CD4-positive, alpha-beta T cell treated with Interleukin-4 for 1 hour (primary cell): ENCODE measurements around the gene CLRN2.
"Not testable (repeated sequence)": the region's sequence is repeated elsewhere in the genome, so short reads cannot be mapped to it uniquely, and the experiment has no call there.

ENCODE experiments used
- DNase-seq, 2 donors: peaks; one replicate each; pipeline ENCODE4 v3.0.0-alpha.2; 2020 to 2022

CLRN2 gene

GRCh38 chr4:17546222-17546621 lies 31.3 kb downstream of the CLRN2 start:
- no peak for DNase-seq

DNA sequence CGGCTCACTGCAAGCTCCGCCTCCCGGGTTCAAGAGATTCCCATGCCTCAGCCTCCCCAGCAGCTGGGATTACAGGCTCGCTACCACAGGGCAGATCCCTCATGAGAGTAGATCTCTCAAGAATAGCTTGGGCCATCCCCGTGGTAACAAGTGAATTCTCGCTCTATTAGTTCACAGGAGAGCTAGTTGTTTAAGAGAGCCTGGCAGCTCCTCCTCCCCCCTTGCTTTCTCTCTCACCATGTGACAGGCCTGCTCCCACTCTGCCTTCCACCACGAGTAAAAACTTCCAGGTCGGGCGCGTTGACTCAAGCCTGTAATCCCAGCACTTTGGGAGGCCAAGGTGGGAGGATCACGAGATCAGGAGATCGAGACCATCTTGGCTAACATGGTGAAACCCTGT lies 31.7 kb downstream of the CLRN2 start:
- no peak for DNase-seq

GRCh38 chr4:17550549-17550948 lies 35.6 kb downstream of the CLRN2 start:
- DNase-seq = no peak

- no peak for DNase-seq
Observed at GRCh38 chr4:17552427-17552826, 37.5 kb downstream of the CLRN2 start.

GRCh38 chr4:17554568-17554967 lies 39.6 kb downstream of the CLRN2 start:
- no peak for DNase-seq

- DNase-seq = no peak
Observed at GRCh38 chr4:17556498-17556897, 41.5 kb downstream of the CLRN2 start.

- DNase-seq = no peak
Observed at GRCh38 chr4:17557880-17558279, 42.9 kb downstream of the CLRN2 start.

GRCh38 chr4:17558941-17559708 lies 44.2 kb downstream of the CLRN2 start:
- no peak for DNase-seq

GRCh38 chr4:17559709-17560048 lies 44.7 kb downstream of the CLRN2 start:
- no peak for DNase-seq

DNA sequence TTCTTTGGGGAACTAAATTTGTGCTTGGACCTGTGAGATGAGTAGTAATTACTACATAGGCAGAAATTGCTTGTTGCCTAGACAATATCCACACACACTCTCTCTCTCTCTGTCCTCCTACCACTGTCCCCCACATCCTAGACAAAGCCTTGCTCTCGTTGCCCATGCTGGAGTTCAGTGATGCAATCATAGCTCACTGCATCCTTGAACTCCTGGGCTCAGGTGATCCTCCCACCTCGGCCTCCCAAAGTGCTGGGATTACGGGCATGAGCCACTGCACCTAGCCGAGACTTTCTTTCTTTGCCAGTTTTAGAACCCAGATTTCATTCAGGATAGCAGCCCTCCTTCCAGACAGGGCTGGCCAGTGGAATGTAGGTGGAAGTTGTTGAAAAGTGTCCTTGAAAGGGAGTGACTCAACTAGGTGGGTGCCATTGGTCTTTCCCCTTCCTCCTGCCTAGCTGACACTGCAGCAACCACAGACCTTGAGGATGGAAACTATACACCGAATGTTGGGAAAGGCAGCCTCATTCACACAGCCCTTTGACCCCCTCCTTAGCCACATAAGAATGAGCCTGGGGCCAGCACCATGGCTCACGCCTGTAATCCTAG lies 45.2 kb downstream of the CLRN2 start:
- DNase-seq = no peak

DNA sequence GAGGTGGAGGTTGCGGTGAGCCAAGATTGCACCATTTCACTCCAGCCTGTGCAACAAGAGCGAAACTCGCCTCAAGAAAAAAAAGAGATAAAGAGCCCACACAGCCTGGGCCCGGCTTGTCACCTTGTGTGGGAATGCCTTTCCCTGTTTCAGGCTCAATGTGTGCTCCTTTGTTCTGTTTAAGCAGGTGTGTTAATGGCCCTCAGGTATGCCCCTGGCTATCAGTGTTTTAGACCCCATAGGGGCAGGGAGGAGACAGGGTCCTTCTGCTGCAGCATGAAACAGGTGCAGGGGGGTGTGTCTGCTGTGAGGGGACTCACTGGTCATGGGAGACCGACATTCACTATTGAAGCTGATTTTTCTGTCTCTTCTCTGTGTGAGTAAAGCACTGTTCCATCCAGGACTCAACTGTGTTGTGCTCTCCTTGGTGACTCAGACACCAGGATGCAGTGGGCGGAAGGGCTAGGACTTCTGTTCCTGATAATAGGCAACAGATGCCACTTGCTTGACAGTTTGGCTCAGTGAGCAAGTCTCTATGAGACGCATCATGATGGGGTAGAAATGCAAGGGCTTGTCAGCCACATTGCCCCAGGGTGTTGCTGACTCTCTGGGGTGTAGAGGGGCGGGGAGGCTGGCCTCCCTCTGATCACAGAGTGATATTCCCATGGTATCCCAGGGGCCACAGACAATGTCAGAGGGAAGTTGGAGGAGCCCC lies 46.4 kb downstream of the CLRN2 start:
- no peak for DNase-seq

DNA sequence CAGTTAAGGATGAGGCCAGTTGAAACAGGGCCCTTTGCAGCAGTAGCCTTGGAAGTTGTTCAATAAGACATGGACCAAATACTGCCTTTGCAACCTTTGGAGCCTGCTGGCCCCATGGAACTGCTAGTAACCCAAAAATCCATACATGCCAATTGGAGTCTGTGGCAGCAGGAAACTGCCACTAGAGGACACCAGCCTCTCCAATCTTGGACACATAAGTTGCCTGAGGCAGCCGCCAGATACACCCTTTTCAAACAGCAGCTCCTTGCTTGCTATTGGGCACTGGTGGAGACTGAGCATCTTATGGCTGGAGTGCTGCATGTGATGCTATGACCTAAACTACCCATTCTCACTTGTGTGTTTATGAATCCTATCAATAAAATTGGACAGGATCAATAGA lies 47.2 kb downstream of the CLRN2 start:
- DNase-seq = no peak

GRCh38 chr4:17565846-17566245 lies 50.9 kb downstream of the CLRN2 start:
- DNase-seq = no peak

GRCh38 chr4:17567271-17567670 lies 52.3 kb downstream of the CLRN2 start:
- DNase-seq = no peak

DNA sequence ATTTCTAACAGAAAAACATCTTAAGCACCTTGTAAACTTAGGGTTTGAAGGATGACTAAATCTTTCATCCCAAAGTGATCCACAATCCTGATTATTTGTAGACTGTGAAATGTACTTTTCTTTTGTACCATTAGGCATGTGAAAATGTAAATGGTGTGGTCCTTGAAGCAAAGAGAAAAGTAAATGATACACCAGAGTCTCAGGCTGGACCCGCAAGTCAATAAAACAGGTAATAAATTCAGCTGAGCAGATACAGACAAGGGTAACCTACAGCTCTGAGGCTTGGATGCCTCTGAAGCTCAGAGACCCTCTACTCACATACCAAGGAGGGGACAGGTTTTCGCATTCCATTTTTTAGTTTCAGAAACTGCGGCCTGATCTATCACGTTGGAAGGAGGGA lies 59.2 kb downstream of the CLRN2 start:
- no peak for DNase-seq

GRCh38 chr4:17575177-17575576 lies 60.2 kb downstream of the CLRN2 start:
- DNase-seq = not testable (repeated sequence)
